HG03439 (cell line): ENCODE data around the gene ZBTB7B.

ENCODE experiments used
- ATAC-seq: cut with Tn5 transposase; IDR thresholded peaks from one replicate; pipeline ENCODE4 v1.9.1; 2021; ENCODE audit warnings: mild to moderate bottlenecking, moderate library complexity; ENCODE audit not compliant: unreplicated experiment

Gene ZBTB7B

GRCh38 chr1:155003227-155003765 lies 694 bp downstream of the ZBTB7B start:
- ATAC-seq = no peak

- ATAC-seq = no peak
These were observed 1.3 kb downstream of the ZBTB7B start for GRCh38 chr1:155003766-155004351.

DNA sequence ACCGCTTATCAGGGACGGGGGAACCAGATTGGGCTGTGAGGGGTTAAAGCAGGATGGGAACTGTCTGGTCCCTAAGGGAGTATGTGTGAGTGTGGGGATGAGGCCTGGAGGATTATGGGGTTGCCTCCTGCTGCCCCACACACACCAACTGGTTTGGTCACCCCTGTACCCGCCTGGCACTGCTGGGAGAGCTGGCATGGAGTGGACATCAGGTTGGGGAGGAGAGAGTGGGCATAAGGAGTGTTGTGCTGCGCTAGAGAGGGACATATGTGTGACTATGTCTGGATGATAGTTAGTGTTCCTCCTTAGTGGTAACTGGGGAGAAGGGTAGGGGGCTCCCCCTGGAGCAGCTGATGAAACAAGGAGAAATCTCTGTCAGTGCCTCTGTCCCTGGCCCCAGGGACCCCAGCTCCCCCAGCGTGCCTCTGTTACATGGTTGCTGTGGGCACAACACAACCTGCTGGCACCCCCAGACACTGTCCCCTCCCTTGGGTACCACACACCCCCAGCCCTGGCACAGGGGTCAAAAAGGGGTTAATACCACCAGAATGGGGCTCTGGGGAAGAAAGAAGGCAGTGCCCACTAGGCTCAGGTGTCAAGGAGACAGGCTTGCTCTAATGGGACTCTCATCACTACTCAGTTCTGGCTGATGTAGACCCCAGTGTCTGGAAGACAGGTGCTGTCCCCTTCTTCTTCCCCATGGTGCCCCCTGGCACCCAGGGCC lies 1.9 kb downstream of the ZBTB7B start:
- ATAC-seq = no peak

GRCh38 chr1:155005076-155006011 lies 2.7 kb downstream of the ZBTB7B start:
- ATAC-seq = no peak

- ATAC-seq = no peak
These were observed 4.0 kb downstream of the ZBTB7B start for GRCh38 chr1:155006601-155007101.

GRCh38 chr1:155007251-155007828 lies 4.7 kb downstream of the ZBTB7B start:
- no peak for ATAC-seq

DNA sequence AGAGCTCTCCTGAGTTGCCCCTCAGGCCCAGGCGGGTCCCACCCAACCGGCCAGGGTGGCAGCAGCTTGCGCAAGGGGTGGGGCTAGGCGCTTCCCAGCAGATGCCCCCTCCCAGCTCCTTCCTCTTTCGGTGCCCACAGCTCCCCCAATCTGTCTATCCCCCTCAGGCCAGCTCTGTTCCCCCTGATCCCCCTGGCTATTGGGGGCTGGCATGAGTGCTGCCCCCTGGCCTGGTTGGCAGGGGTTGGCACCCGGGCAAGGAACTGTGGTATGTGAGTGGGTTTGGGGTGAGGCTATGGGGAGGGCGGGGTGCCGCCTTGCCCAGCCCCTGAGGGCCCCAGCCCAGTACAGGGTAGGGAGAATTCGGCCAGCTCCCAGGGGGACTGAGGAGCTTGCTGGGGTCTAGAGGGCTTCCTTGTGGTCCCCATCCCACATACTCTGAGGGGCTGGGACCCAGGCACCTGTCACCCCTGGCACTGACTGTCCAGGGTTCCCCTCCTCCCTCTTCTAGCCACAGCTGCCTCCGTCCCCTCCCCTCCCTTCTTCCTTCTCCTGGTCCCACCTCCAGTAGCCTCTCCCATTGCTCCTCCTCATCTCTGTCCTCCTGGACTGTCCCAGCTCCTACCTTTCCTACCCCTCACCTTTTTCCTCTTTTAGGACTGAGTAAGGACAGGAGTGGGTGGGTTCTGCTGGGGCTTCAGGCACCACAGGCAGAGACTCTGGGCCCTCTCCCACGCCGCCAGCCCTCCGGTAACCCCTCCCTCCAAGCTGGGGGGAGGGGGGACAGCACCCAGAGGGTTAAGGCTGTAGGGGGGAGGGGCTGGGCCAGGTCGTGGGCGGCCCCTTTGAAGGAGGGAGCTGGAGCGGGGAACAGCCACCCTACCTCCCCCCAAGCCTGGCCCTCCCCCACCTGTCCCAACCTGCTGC lies 5.7 kb downstream of the ZBTB7B start:
- ATAC-seq = no peak

DNA sequence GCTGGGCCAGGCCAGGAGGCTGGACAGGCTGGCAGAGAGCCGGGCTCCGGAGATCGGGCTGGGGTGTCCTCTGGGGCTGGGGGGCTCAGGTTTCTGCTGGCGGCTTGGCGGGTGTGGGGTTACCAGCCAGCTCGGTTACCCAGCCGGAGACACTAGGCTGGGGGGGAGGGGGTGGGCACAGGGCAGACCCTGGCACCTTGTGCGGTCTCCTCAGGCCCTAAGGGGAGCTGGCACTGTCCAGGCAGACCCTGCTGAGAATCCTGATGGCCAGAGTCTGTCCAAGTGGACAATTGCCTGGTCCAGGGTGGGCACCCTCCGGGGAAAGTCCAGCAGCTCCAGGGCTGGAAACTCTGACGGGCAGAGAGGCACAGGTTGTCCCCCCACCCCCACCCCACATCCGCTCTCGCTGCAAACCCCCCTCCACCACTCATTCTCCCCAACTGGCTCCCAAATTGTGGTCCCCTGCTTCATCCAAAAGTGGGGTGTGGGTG lies 6.7 kb downstream of the ZBTB7B start:
- no peak for ATAC-seq

- ATAC-seq = no peak
These were observed 7.1 kb downstream of the ZBTB7B start for GRCh38 chr1:155009742-155010141.

- ATAC-seq = no peak
These were observed 7.8 kb downstream of the ZBTB7B start for GRCh38 chr1:155010211-155010918.

GRCh38 chr1:155011004-155011416 lies 8.4 kb downstream of the ZBTB7B start:
- ATAC-seq = no peak

GRCh38 chr1:155011437-155012025 lies 8.9 kb downstream of the ZBTB7B start:
- no peak for ATAC-seq

DNA sequence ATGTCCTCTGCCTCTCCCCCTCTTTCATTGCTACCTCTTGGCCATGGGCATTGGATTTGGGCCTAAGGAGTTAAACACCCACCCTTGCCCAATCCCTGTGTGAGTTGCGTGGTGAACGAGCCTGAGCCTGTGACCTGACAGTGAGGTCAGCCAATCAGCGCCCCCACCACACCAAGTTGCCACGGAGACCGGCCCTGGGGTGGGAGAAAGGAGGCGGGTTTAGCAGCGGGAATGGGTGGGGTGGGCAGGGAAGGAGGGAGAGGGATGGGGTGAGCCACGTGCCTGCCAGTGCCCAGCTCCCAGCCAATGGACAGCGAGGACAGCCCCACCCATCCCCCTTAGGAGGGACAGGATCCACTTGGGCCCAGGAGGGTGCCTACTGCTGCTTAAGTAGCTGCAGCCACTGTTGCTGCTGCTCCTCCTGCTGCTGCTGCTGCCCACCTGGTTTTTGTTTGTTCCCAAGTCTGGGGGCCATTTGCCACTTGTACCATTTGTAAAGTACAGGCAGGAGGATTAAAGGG lies 9.5 kb downstream of the ZBTB7B start:
- no peak for ATAC-seq

- no peak for ATAC-seq
These were observed 10.4 kb downstream of the ZBTB7B start for GRCh38 chr1:155012776-155013602.

DNA sequence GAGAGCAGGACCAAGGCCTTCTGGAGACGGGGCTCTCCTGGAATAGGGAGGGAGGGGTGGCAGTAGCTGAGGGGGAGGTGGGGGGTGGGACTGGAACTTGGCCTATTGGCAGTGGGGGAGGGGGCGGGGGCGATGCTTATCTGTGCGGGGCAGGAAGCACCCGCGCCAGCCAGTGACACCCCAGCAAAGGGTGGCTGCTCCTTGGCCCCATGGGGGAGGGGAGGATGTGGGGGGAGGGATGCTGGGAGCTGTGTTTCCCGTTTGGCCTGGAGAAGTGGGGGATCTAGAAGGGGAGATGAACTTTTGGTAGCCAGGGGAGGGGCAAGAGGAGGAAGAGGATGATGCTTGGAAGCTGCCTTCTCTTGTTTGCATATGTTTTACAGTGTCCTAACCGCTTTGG lies 11.0 kb downstream of the ZBTB7B start:
- ATAC-seq = no peak

- no peak for ATAC-seq
These were observed 12.3 kb downstream of the ZBTB7B start for GRCh38 chr1:155014709-155015508.
